Heart left ventricle (tissue), 13 donors: ENCODE data around the gene LRRC42.

Source experiments
- CTCF ChIP-seq, 12 donors: fragments of 200-600 bp; sonication (generic) in 4 of 12; IDR thresholded peaks; one replicate each; pipeline versions ENCODE4 v1.5.0 to v1.8.0; 2018 to 2022; ENCODE audit warnings: antibody characterized with exemption in 12 of 12, mild to moderate bottlenecking in 5 of 12
- POLR2A ChIP-seq, 2 donors: fragments of 450-650 bp; IDR thresholded peaks; one replicate each; pipeline ENCODE4 v1.6.1; 2017; ENCODE audit warnings: antibody characterized with exemption in 2 of 2, mild to moderate bottlenecking in 2 of 2, moderate library complexity in 2 of 2
- donor health status: ischemic (EF 13 %, LVEDD 7.1; RV severe dilation, severe dysfunction).
- donor health status: DM: no; HTN: yes; CAD: no.
- donor health status: DM: no; HTN: no; CAD: no.
- donor health status: ischemic (EF 25% LVEDD 6.9; RV normal size, moderate dysfunction).
- donor health status: ischemic (EF 25% LVEDD 5.7; RV mildly dilated, moderate dysfunction).
- donor health status: ischemic (EF 35%, LVEDD 5.7; RV mildly dilated, moderate dysfunction).
- donor health status: nonischemic (EF 11% LVEDD 7.7; RV severe dilation, severe dysfunction).
- donor health status: DM: yes; HTN: yes; CAD: no.
- donor health status: PGD.
- donor health status: ischemic (EF 29% LVEDD 5.4; RV normal size, mild dysfunction).
- donor health status: nonischemic (EF 23%, LVEDD 6.1; RV moderate dilation, normal function).

GRCh38 chr1:53951697-53952096, 5.5 kb downstream of the LRRC42 start:
- TF ChIP-seq CTCF (IDR thresholded peaks at IDR 0.05) (no peak), POLR2A (IDR thresholded peaks at IDR 0.05) (no peak)
